Measurements from ENCODE around the gene FBXL7.

GRCh38 chr5:15983392-15983791, 483.4 kb downstream of the FBXL7 start:
- TF ChIP-seq, protein P1, sequence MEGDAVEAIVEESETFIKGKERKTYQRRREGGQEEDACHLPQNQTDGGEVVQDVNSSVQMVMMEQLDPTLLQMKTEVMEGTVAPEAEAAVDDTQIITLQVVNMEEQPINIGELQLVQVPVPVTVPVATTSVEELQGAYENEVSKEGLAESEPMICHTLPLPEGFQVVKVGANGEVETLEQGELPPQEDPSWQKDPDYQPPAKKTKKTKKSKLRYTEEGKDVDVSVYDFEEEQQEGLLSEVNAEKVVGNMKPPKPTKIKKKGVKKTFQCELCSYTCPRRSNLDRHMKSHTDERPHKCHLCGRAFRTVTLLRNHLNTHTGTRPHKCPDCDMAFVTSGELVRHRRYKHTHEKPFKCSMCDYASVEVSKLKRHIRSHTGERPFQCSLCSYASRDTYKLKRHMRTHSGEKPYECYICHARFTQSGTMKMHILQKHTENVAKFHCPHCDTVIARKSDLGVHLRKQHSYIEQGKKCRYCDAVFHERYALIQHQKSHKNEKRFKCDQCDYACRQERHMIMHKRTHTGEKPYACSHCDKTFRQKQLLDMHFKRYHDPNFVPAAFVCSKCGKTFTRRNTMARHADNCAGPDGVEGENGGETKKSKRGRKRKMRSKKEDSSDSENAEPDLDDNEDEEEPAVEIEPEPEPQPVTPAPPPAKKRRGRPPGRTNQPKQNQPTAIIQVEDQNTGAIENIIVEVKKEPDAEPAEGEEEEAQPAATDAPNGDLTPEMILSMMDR (conservative IDR thresholded peaks at IDR 0.05) = no peak
- TF ChIP-seq ZFX (IDR thresholded peaks at IDR 0.05) = no peak

All from C4-2B (cell line).